Common myeloid progenitor, CD34-positive (primary cell): Measurements from ENCODE around the gene TNFRSF18.
"Not testable (repeated sequence)": the region's sequence is repeated elsewhere in the genome, so short reads cannot be mapped to it uniquely, and the experiment has no call there.

ENCODE experiments used
- CTCF ChIA-PET: fragments of 350-600 bp; sonication (Branson Sonifier 250); formaldehyde crosslinking; loops from one replicate; lab custom pipeline; 2021; ENCODE audit warnings: antibody characterized with exemption; lab: Charles Lee
- POLR2A ChIA-PET: fragments of 350-600 bp; sonication (Branson Sonifier 250); formaldehyde crosslinking; loops from one replicate; lab custom pipeline; 2021; ENCODE audit warnings: antibody characterized with exemption; lab: Charles Lee
- DNase-seq, 3 donors: peaks; one replicate each; pipeline versions ENCODE4 v3.0.0 to v3.0.0-alpha.2; 2013
- H3K27ac ChIP-seq, 2 experiments: 1 replicate in 1 of 2; 2 replicates in 1 of 2; pipeline ENCODE4 v1.7.0; 2013; ENCODE audit warnings: inconsistent platforms in 2 of 2, low read length in 2 of 2, mild to moderate bottlenecking in 2 of 2, low read depth in 1 of 2, moderate library complexity in 1 of 2; ENCODE audit not compliant: severe bottlenecking in 2 of 2, insufficient read depth in 1 of 2, poor library complexity in 1 of 2
- H3K27me3 ChIP-seq, 5 experiments: replicated peaks in 2 of 5; 1 replicate in 3 of 5; 2 replicates in 2 of 5; pipeline versions ENCODE4 v1.6.1 to v1.7.0; 2013; ENCODE audit warnings: low read length in 4 of 5, mild to moderate bottlenecking in 2 of 5, moderate library complexity in 2 of 5, inconsistent platforms in 1 of 5; ENCODE audit not compliant: insufficient read depth in 5 of 5, control insufficient read depth in 4 of 5
- H3K36me3 ChIP-seq, 4 experiments: 1 replicate in 2 of 4; 2 replicates in 2 of 4; pipeline versions ENCODE4 v1.6.1 to v1.7.0; 2013; ENCODE audit warnings: low read length in 3 of 4, control low read depth in 1 of 4, mild to moderate bottlenecking in 1 of 4; ENCODE audit not compliant: control insufficient read depth in 4 of 4, insufficient read depth in 4 of 4
- H3K4me1 ChIP-seq, 4 experiments: 1 replicate in 3 of 4; 2 replicates in 1 of 4; pipeline versions ENCODE4 v1.6.1 to v1.7.1; 2013; ENCODE audit warnings: low read length in 3 of 4, mild to moderate bottlenecking in 3 of 4, control low read depth in 1 of 4, inconsistent platforms in 1 of 4, moderate library complexity in 1 of 4; ENCODE audit not compliant: control insufficient read depth in 4 of 4, insufficient read depth in 4 of 4; ENCODE audit errors: control extremely low read depth in 1 of 4
- H3K4me3 ChIP-seq, 7 experiments: 1 replicate in 4 of 7; 2 replicates in 3 of 7; pipeline versions ENCODE4 v1.5.1 to v1.7.0; 2013; ENCODE audit warnings: mild to moderate bottlenecking in 7 of 7, low read length in 6 of 7, moderate library complexity in 6 of 7, inconsistent platforms in 2 of 7, low read depth in 2 of 7, control low read depth in 1 of 7; ENCODE audit not compliant: insufficient read depth in 4 of 7, control insufficient read depth in 1 of 7; ENCODE audit errors: extremely low read depth in 1 of 7
- H3K9me3 ChIP-seq, 5 experiments: 1 replicate in 4 of 5; 2 replicates in 1 of 5; pipeline versions ENCODE4 v1.6.1 to v1.7.1; 2013; ENCODE audit warnings: low read length in 4 of 5, mild to moderate bottlenecking in 2 of 5, inconsistent platforms in 1 of 5, low read depth in 1 of 5, moderate library complexity in 1 of 5; ENCODE audit not compliant: control insufficient read depth in 4 of 5, insufficient read depth in 2 of 5; ENCODE audit errors: control extremely low read depth in 1 of 5
- WGBS: methylation state at CpG from one replicate; pipeline ENCODE4 v1.1.5; 2013; ENCODE audit not compliant: insufficient coverage; 5-methylcytosine and 5-hydroxymethylcytosine counted together

Gene TNFRSF18

DNA sequence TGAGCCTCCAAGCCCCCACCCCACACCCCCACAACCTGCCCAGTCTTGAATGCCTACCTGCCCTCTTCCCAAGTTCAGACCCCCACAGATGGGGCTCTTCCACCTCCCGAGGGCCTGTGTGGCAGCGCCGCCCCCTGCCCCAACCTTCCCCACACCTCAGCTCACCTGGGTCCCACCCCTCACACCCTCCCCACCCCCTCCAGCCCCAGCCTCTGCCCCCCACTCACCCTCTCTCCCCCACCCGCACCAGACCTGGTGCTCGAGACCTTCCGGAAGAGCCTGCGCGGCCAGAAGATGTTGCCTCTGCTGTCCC lies 9.2 kb downstream of the TNFRSF18 start:
- DNase-seq, result no peak
- Histone ChIP-seq H3K4me1 (peaks cover 0 to 33% (median 22%) of the 10 kb centered on the region in 4 experiments), H3K27ac (no peak overlapping the region), H3K4me3 (no peak overlapping the region), H3K9me3 (peaks cover 0 to 13% (median 0%) of the 10 kb centered on the region in 5 experiments), H3K36me3 (no peaks in the 10 kb centered on the region), H3K27me3 (no peaks in the 10 kb centered on the region)
- WGBS, result 100% methylated on average over 4 of the region's 8 CpGs
- ChIA-PET POLR2A (no interaction called here), CTCF (interaction anchor here (1.0 kb wide), 1 partner anchor 75 kb away, joined by 4 read pairs; no protein-coding TSS in a partner anchor)

DNA sequence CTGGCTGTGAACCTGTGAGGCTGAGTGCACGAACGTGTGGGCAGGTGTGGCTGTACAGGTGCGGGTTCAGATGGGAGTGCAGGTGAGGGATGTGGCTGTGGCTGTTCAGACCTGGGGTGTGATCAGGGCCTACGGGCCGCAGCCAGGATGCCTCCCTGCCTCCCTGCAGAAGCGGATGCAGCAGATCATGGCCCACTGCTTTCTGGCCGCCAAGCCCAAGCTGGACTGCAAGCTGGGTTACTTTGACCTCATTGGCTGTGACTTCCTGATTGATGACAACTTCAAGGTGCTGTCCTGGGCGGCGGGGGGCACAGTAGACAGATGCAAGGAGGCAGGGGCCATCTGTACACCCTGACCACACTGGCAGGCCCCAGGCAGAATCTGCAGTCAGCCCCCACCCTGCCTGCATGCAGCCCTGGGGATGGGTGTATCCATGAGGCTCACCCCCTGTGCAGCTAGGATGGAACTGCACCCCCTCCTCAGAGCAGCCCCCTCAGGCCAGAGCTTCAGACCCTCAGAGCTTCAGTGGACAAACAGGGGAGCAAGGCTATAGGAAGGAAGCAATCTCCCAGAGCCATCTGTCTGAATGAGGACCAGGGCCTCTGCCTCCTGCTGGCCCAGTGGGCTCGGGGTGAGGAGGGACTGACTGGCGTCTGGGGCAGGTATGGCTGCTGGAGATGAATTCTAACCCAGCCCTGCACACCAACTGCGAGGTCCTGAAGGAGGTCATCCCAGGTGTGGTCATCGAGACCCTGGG lies 9.8 kb downstream of the TNFRSF18 start:
- ChIA-PET POLR2A (no interaction called here), CTCF (interaction anchor here (1.0 to 1.3 kb wide), 3 partner anchors 13 to 76 kb away, joined by 3 to 4 read pairs (median 3); no protein-coding TSS in a partner anchor)
- Histone ChIP-seq H3K27ac (no peak overlapping the region), H3K9me3 (peaks cover 0 to 14% (median 0%) of the 10 kb centered on the region in 5 experiments), H3K27me3 (no peaks in the 10 kb centered on the region), H3K4me1 (peaks cover 0 to 33% (median 22%) of the 10 kb centered on the region in 4 experiments), H3K36me3 (no peaks in the 10 kb centered on the region), H3K4me3 (no peak overlapping the region)
- no peak for DNase-seq
- 94% methylated on average over 11 of the region's 13 CpGs for WGBS

DNA sequence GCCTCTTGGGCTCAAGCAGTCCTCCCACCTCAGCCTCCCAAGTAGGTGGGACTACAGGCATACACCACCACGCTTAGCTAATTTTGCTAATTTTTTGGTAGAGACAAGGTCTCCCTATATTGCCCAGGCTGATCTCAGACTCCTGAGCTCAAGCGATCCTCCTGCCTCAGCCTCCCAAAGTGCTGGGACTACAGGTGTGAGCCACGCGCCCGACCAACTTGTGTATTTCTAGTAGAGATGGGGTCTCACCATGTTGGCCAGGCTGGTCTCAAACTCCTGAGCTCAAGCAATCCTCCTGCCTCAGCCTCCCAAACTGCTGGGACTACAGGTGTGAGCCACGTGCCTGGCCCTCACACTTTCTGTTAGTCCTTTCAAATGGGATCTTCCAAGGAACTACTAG lies 10.7 kb downstream of the TNFRSF18 start:
- POLR2A ChIA-PET, result not testable (repeated sequence)
- 100% methylated on average over 5 of the region's 6 CpGs for WGBS

DNA sequence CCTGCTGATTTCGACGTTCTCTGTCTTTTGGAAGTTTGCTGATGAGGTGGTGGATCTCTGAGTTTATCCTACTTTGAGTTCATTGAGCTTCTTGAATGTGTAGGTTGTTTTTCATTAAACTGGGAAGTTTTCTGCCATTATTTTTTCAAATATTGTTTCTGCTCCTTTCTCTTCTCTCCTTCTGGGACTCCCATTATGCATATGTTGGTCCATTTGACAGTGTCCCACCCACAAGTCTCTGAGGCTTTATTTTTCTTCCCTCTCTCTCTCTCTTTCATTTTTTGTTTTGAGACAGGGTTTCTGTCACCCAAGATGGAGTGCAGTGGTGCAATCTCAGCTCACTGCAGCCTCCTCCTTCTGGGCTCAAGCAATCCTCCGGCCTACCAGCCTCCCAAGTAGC lies 11.7 kb downstream of the TNFRSF18 start:
- no peaks in the 10 kb centered on the region for H3K27me3 ChIP-seq
- H3K4me3 ChIP-seq, result no peak overlapping the region
- no peaks in the 10 kb centered on the region for H3K36me3 ChIP-seq
- DNase-seq, result peak in 2 of 3 donors; percentile 45 to 70
- POLR2A ChIA-PET, result no interaction called here
- whole genome bisulfite sequencing, result 78% methylated on average over 3 of the region's 3 CpGs
- peaks cover 0 to 17% (median 2%) of the 10 kb centered on the region in 5 experiments for H3K9me3 ChIP-seq
- H3K4me1 ChIP-seq, result peaks cover 0 to 18% (median 10%) of the 10 kb centered on the region in 4 experiments
- CTCF ChIA-PET, result interaction anchor here (0.8 to 1.1 kb wide), 3 partner anchors 12 to 24 kb away, joined by 3 read pairs; no protein-coding TSS in a partner anchor
- no peak overlapping the region for H3K27ac ChIP-seq

More for the DNA sequence above, 10.7 kb downstream of the TNFRSF18 start:
- not testable (repeated sequence) for H3K27me3 ChIP-seq, DNase-seq, H3K36me3 ChIP-seq, H3K27ac ChIP-seq, H3K4me3 ChIP-seq
- peaks cover 0 to 17% (median 2%) of the 10 kb centered on the region in 5 experiments for H3K9me3 ChIP-seq
- H3K4me1 ChIP-seq, result peaks cover 0 to 28% (median 20%) of the 10 kb centered on the region in 4 experiments
- CTCF ChIA-PET, result interaction anchor here (1.2 to 1.3 kb wide), 2 partner anchors 14 to 75 kb away, joined by 3 read pairs; no protein-coding TSS in a partner anchor

DNA sequence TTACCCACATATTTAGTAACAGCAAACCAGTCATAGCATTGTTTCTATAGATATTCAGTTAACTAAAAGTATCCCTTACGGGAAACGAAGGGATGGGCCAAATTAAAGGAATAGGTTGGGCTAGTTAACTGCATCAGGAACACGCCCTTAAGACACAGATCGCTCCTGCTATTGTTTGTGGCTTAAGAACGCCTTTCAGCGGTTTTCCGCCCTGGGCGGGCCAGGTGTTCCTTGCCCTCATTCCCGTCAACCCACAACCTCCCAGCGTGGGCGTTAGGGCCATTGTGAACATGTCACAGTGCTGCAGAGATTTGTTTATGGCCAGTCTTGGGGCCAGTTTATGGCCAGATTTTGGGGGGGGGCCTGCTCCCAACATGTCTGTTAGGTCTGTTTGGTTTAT lies 14.7 kb downstream of the TNFRSF18 start:
- no peak overlapping the region for H3K27ac ChIP-seq
- peaks cover 0 to 6% (median 2%) of the 10 kb centered on the region in 4 experiments for H3K4me1 ChIP-seq
- WGBS, result 88% methylated on average over 10 of the region's 11 CpGs
- H3K27me3 ChIP-seq, result no peaks in the 10 kb centered on the region
- peaks cover 0 to 17% (median 2%) of the 10 kb centered on the region in 5 experiments for H3K9me3 ChIP-seq
- ChIA-PET POLR2A (no interaction called here), CTCF (no interaction called here)
- H3K36me3 ChIP-seq, result no peaks in the 10 kb centered on the region
- no peak for DNase-seq
- no peak overlapping the region for H3K4me3 ChIP-seq

DNA sequence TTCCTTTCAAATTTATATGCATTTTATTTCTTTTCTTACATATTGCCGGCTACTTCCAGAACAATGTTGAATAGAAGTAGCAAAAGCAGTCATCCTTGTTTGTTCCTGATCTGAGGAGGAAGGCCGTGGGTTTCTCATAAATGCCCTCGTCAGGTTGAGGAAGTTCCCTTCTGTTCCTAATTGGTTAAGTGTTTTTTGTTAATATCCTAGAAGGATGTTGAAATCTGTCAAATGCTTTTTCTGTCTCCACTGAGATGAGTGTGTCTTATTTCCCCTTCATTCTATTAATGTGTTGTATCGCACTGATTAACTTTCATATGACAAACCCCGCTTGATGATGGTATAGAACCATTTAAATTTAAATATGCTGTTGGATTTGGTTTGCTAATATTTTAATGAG lies 17.3 kb downstream of the TNFRSF18 start:
- CTCF ChIA-PET, result no interaction called here

DNA sequence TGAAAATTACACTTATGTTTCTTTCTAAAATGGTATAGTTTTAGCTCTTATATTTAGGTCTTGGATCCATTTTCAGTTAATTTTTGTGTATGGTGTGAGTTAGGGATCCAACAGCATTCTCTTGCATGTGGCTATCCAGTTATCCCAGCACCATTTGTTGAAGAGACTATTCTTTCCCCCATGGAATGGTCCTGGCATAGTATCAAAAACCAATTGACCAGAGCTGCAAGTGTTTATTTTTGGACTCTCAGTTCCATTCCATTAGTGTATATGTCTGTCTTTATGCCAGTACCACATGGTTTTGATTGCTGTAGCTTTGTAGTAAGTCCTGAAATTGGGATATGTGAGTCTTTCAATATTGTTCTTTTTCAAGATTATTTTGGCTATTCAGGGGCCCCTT lies 18.5 kb downstream of the TNFRSF18 start:
- Histone ChIP-seq H3K9me3 (peaks cover 0 to 7% (median 2%) of the 10 kb centered on the region in 5 experiments), H3K4me1 (peaks cover 0 to 26% (median 12%) of the 10 kb centered on the region in 4 experiments), H3K27me3 (no peaks in the 10 kb centered on the region), H3K4me3 (no peak overlapping the region), H3K36me3 (no peaks in the 10 kb centered on the region), H3K27ac (no peak overlapping the region)
- ChIA-PET POLR2A (no interaction called here), CTCF (interaction anchor here (0.6 to 3.6 kb wide), 5 partner anchors 12 to 28 kb away, joined by 3 to 12 read pairs (median 4); partner anchors contain the start of gene TNFRSF4)
- no peak for DNase-seq

More for the DNA sequence above, 17.3 kb downstream of the TNFRSF18 start:
- Histone ChIP-seq H3K4me3 (no peak overlapping the region), H3K36me3 (no peaks in the 10 kb centered on the region), H3K4me1 (peaks cover 0 to 14% (median 2%) of the 10 kb centered on the region in 4 experiments), H3K9me3 (peaks cover 0 to 7% (median 2%) of the 10 kb centered on the region in 5 experiments), H3K27ac (no peak overlapping the region), H3K27me3 (no peaks in the 10 kb centered on the region)
- POLR2A ChIA-PET, result interaction anchor here (0.6 kb wide), 1 partner anchor 145 kb away, joined by 3 read pairs; no protein-coding TSS in a partner anchor
- 46% methylated on average over 4 of the region's 5 CpGs for WGBS
- no peak for DNase-seq
